H1 (cell line): ENCODE results near the gene NPPA. TPM values are rescaled to one million over a fixed set of nuclear protein-coding genes. Genes with fewer than 3 reads are reported as not detected.

ENCODE experiments used
- CTCF ChIA-PET: fragments of 300-600 bp; sonication (Branson Sonifier 250); formaldehyde crosslinking; loops from one replicate; lab custom pipeline; 2021; ENCODE audit not compliant: partially characterized antibody; lab: Charles Lee
- POLR2A ChIA-PET: fragments of 300-600 bp; sonication (Branson Sonifier 250); formaldehyde crosslinking; loops from one replicate; lab custom pipeline; 2021; ENCODE audit warnings: inconsistent platforms; ENCODE audit not compliant: partially characterized antibody; lab: Charles Lee
- DNase-seq, 2 experiments: peaks; one replicate each; pipeline versions ENCODE4 v3.0.0 to v3.0.0-alpha.2; 2010 to 2022; ENCODE audit warnings: low spot score in 2 of 2, low read depth in 1 of 2, mixed read lengths in 1 of 2
- FAIRE-seq: peaks from 2 replicates; lab custom pipeline; 2011; peaks lifted over from hg19 to GRCh38; lab: Jason Lieb, UNC
- H2AFZ ChIP-seq: 2 replicates; pipeline ENCODE4 v1.8.1; 2012; ENCODE audit warnings: low read length, inconsistent platforms
- H2AK5ac ChIP-seq: 2 replicates; pipeline ENCODE4 v1.6.1; 2013; ENCODE audit warnings: low read depth, low read length
- H2BK120ac ChIP-seq: replicated peaks from 2 replicates; pipeline ENCODE3; 2013; ENCODE audit warnings: low read depth, low read length, inconsistent platforms
- H2BK12ac ChIP-seq: 2 replicates; pipeline ENCODE4 v1.6.1; 2013; ENCODE audit warnings: low read depth, low read length
- H2BK15ac ChIP-seq: 2 replicates; pipeline ENCODE4 v1.6.1; 2013; ENCODE audit warnings: low read length
- H2BK20ac ChIP-seq: 2 replicates; pipeline ENCODE4 v1.6.1; 2013; ENCODE audit warnings: low read length
- H2BK5ac ChIP-seq: 2 replicates; pipeline ENCODE4 v1.6.1; 2013; ENCODE audit warnings: low read depth, low read length
- H3K14ac ChIP-seq: 2 replicates; pipeline ENCODE4 v1.6.1; 2013; ENCODE audit warnings: inconsistent platforms; ENCODE audit not compliant: insufficient read length
- H3K18ac ChIP-seq: 2 replicates; pipeline ENCODE4 v1.6.1; 2013; ENCODE audit warnings: low read length; ENCODE audit errors: extremely low read depth
- H3K23ac ChIP-seq: 2 replicates; pipeline ENCODE4 v1.6.1; 2013; ENCODE audit warnings: inconsistent platforms; ENCODE audit not compliant: insufficient read length
- H3K23me2 ChIP-seq: 2 replicates; pipeline ENCODE4 v1.6.1; 2013; ENCODE audit warnings: low read depth, low read length
- H3K27ac ChIP-seq: 2 replicates; pipeline ENCODE4 v1.6.1; 2011; ENCODE audit warnings: low read depth, low read length, inconsistent platforms
- H3K27me3 ChIP-seq, 4 experiments: replicated peaks in 1 of 4; 1 replicate in 1 of 4; 2 replicates in 3 of 4; pipeline versions ENCODE4 v1.6.1 to v1.8.1; 2011 to 2013; ENCODE audit warnings: low read length in 3 of 4, mild to moderate bottlenecking in 3 of 4, inconsistent platforms in 2 of 4, mixed read lengths in 2 of 4, moderate library complexity in 1 of 4; ENCODE audit not compliant: control insufficient read depth in 3 of 4, insufficient read depth in 3 of 4; ENCODE audit errors: extremely low read depth in 1 of 4
- H3K36me3 ChIP-seq, 4 experiments: 2 replicates each; pipeline versions ENCODE4 v1.6.1 to v1.8.1; 2011 to 2013; ENCODE audit warnings: mild to moderate bottlenecking in 4 of 4, low read length in 3 of 4, moderate library complexity in 2 of 4, control low read depth in 1 of 4, inconsistent platforms in 1 of 4; ENCODE audit not compliant: insufficient read depth in 4 of 4, control insufficient read depth in 2 of 4
- H3K4ac ChIP-seq: replicated peaks from 2 replicates; pipeline ENCODE3; 2013; ENCODE audit warnings: low read length, low read depth, mixed read lengths, inconsistent platforms; ENCODE audit not compliant: insufficient read length
- H3K4me1 ChIP-seq, 4 experiments: replicated peaks in 1 of 4; 1 replicate in 1 of 4; 2 replicates in 3 of 4; pipeline versions ENCODE4 v1.6.1 to v1.8.1; 2011 to 2013; ENCODE audit warnings: low read length in 3 of 4, inconsistent platforms in 2 of 4, mixed read lengths in 1 of 4; ENCODE audit not compliant: insufficient read depth in 4 of 4, control insufficient read depth in 3 of 4
- H3K4me2 ChIP-seq, 2 experiments: 2 replicates each; pipeline versions ENCODE4 v1.6.1 to v1.8.1; 2011 to 2013; ENCODE audit warnings: low read depth in 2 of 2, low read length in 2 of 2, control low read depth in 1 of 2, inconsistent platforms in 1 of 2, mild to moderate bottlenecking in 1 of 2; ENCODE audit not compliant: insufficient read depth in 1 of 2
- H3K4me3 ChIP-seq, 4 experiments: fragments of 200-600, 300-600 bp in 1 of 4; sonication (generic), shearing (Covaris generic), sonication (Bioruptor Twin) in 1 of 4; 2 replicates each; pipeline versions ENCODE4 v1.5.1 to v1.8.1; 2011 to 2016; ENCODE audit warnings: low read length in 4 of 4, low read depth in 3 of 4, control low read depth in 2 of 4, inconsistent platforms in 2 of 4, mild to moderate bottlenecking in 2 of 4, mixed read lengths in 1 of 4, moderate library complexity in 1 of 4; ENCODE audit not compliant: insufficient read depth in 2 of 4; ENCODE audit errors: extremely low read depth in 1 of 4
- H3K56ac ChIP-seq: replicated peaks from 2 replicates; pipeline ENCODE3; 2013; ENCODE audit warnings: low read depth, mild to moderate bottlenecking, mixed read lengths, low read length, inconsistent platforms; ENCODE audit not compliant: insufficient read length
- H3K79me1 ChIP-seq: 2 replicates; pipeline ENCODE4 v1.6.1; 2013; ENCODE audit warnings: low read depth, low read length, control low read depth
- H3K79me2 ChIP-seq, 2 experiments: 2 replicates each; pipeline versions ENCODE4 v1.6.1 to v1.8.1; 2012 to 2013; ENCODE audit warnings: low read length in 2 of 2, mild to moderate bottlenecking in 2 of 2, inconsistent platforms in 1 of 2; ENCODE audit not compliant: insufficient read depth in 2 of 2, control insufficient read depth in 1 of 2
- H3K9ac ChIP-seq, 4 experiments: replicated peaks in 1 of 4; 1 replicate in 1 of 4; 2 replicates in 3 of 4; pipeline versions ENCODE4 v1.6.1 to v1.8.1; 2011 to 2013; ENCODE audit warnings: low read depth in 3 of 4, low read length in 3 of 4, control low read depth in 2 of 4, mild to moderate bottlenecking in 2 of 4, moderate library complexity in 2 of 4, inconsistent platforms in 1 of 4; ENCODE audit errors: extremely low read depth in 1 of 4
- H3K9me3 ChIP-seq, 2 experiments: 2 replicates each; pipeline versions ENCODE4 v1.6.1 to v1.8.1; 2012 to 2013; ENCODE audit warnings: mild to moderate bottlenecking in 2 of 2, moderate library complexity in 2 of 2, control low read depth in 1 of 2, inconsistent platforms in 1 of 2, low read depth in 1 of 2, low read length in 1 of 2, mixed read lengths in 1 of 2; ENCODE audit not compliant: insufficient read depth in 2 of 2
- H4K20me1 ChIP-seq, 2 experiments: replicated peaks in 1 of 2; 2 replicates each; pipeline versions ENCODE3 to v1.8.1; 2011 to 2013; ENCODE audit warnings: inconsistent platforms in 2 of 2, low read length in 2 of 2, mild to moderate bottlenecking in 1 of 2; ENCODE audit not compliant: insufficient read depth in 2 of 2, control insufficient read depth in 1 of 2
- H4K5ac ChIP-seq: 2 replicates; pipeline ENCODE4 v1.6.1; 2013; ENCODE audit warnings: low read length, low read depth, mixed read lengths, inconsistent platforms; ENCODE audit not compliant: insufficient read length
- H4K8ac ChIP-seq: 2 replicates; pipeline ENCODE4 v1.8.0; 2013; ENCODE audit warnings: mild to moderate bottlenecking, moderate library complexity, low read length, inconsistent platforms; ENCODE audit not compliant: insufficient read depth; ENCODE audit errors: extremely low read depth
- H4K91ac ChIP-seq: replicated peaks from 2 replicates; pipeline ENCODE3; 2013; ENCODE audit warnings: low read length, mixed read lengths, inconsistent platforms; ENCODE audit not compliant: insufficient read length
- BACH1 ChIP-seq: IDR thresholded peaks from 2 replicates; pipeline ENCODE4 v1.6.1; 2012; ENCODE audit warnings: low read length, improper control_type of control experiment
- CBX5 ChIP-seq: fragments of 300-800, 300-1000 bp; sonication (generic); IDR thresholded peaks from 2 replicates; pipeline ENCODE4 v1.7.1; 2016; ENCODE audit warnings: antibody characterized with exemption, low read length, low read depth
- CHD2 ChIP-seq: IDR thresholded peaks from 2 replicates; pipeline ENCODE4 v1.6.1; 2012; ENCODE audit warnings: low read length, improper control_type of control experiment
- GABPA ChIP-seq: IDR thresholded peaks from 2 replicates; pipeline ENCODE4 v1.6.1; 2011; ENCODE audit warnings: mild to moderate bottlenecking, low read length, moderate library complexity, borderline replicate concordance; ENCODE audit not compliant: insufficient read depth
- JUN ChIP-seq: IDR thresholded peaks from 2 replicates; pipeline ENCODE4 v1.6.1; 2011; ENCODE audit warnings: low read depth, mild to moderate bottlenecking, improper control_type of control experiment, low read length
- SP2 ChIP-seq: IDR thresholded peaks from 2 replicates; pipeline ENCODE4 v1.6.1; 2012; ENCODE audit warnings: mild to moderate bottlenecking, low read length, inconsistent platforms
- TAF1 ChIP-seq: IDR thresholded peaks from 2 replicates; pipeline ENCODE4 v1.6.1; 2011; ENCODE audit warnings: mild to moderate bottlenecking, low read depth, low read length
- WGBS, 2 experiments: shearing (Covaris generic) in 1 of 2; methylation state at CpG; one replicate each; pipeline versions ENCODE4 v1.1.6 to v1.1.7; 2013 to 2015; ENCODE audit warnings: low lambda C conversion rate in 2 of 2, mixed read lengths in 2 of 2, inconsistent platforms in 1 of 2, low coverage in 1 of 2, missing lambda C conversion rate in 1 of 2; ENCODE audit not compliant: insufficient replicate concordance in 2 of 2, insufficient coverage in 1 of 2, insufficient read length in 1 of 2; ENCODE audit errors: extremely low coverage in 1 of 2, missing lambda C conversion rate in 1 of 2; 5-methylcytosine and 5-hydroxymethylcytosine counted together
- polyA plus RNA-seq, 7 experiments: library from polyadenylated mRNA; depleted of rRNA in 3 of 7; stranded (reverse) in 5 of 7; unstranded in 2 of 7; fragments of >200 nt in 5 of 7; fragments of 200-250 nt in 2 of 7; gene quantifications; 1 replicate in 5 of 7; 2 replicates in 1 of 7; 4 replicates in 1 of 7; pipeline versions ENCODE4 v1.2.1 to v1.2.3, GENCODE V29; 2011 to 2013; ENCODE audit warnings: missing spikeins in 2 of 7, mixed read lengths in 2 of 7
- total RNA-seq: library from RNA; stranded (reverse); fragmentation: NEBNext Ultra II Directional; extraction: Animal tissue kit (Norgen Biotek cat#: 25700); gene quantifications from 2 replicates; pipeline ENCODE4 v1.2.1, GENCODE V29; 2021
- TF ChIP-seq, protein P1 (sequence below): IDR thresholded peaks from 2 replicates; pipeline ENCODE4 v1.6.1; 2012; ENCODE audit warnings: inconsistent platforms
- TF ChIP-seq, protein P2 (sequence below): IDR thresholded peaks from 2 replicates; pipeline ENCODE4 v1.6.1; 2012; ENCODE audit warnings: inconsistent platforms

Gene NPPA
- total and polyA plus RNA-seq, 2 of the 8 experiments (the other 6 are each of a cell fraction or from before 2014, with no cell fraction given): not detected

DNA sequence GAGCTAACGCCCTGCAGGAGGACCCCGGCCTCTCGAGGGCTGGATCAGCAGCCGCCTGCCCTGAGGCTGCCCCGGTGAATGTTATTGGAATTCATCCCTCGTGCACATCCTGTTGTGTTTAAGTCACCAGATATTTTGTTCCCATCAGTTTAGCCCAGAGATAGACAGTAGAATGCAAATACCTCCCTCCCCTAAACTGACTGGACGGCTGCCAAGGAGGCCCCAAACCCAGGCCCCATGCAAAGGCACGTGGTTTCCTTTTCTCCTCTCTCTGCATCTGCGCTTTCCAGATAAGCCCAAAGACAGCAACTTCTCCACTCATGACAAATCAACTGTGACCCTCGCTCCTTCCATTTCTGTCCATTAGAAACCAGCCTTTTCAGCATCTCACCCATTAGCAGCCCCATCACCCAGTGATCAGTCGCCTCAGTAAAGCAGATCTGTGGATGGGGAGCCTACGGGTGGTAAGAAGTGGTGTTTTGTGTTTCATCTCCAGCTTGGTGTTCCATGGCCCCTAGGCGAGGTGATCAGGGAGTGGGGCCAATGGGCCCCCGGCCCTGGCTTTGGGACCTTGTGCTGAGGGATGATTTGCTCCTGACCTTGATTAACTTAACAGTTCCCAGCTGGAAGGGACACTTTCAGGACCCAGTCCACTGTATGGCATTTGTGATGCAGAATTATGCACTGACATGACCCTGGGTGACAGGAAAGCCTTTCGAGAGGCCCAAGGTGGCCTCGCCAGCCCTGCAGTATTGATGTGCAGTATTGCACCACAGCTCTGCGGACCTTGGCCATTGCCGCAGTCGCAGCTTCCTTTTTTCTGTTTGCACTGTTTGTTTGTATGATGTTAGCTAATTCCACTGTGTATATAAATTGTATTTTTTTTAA is 5.2 kb downstream of the NPPA start:
- ChIA-PET CTCF (interaction anchor here (0.7 to 8.8 kb wide), 9 partner anchors 10 to 124 kb away, joined by 3 to 67 read pairs (median 7); no protein-coding TSS in a partner anchor), POLR2A (interaction anchor here (0.7 to 8.1 kb wide), 3 partner anchors 10 to 66 kb away, joined by 3 to 72 read pairs (median 3); no protein-coding TSS in a partner anchor)
- no peak overlapping the region for H3K23ac ChIP-seq
- no peak overlapping the region for H3K4ac ChIP-seq
- H2BK12ac ChIP-seq: no peak overlapping the region
- no peak overlapping the region for H2BK15ac ChIP-seq
- no peak overlapping the region for H2AFZ ChIP-seq
- no peak for FAIRE-seq
- no peak overlapping the region for H3K27ac ChIP-seq
- no peak overlapping the region for H2BK20ac ChIP-seq
- H3K79me1 ChIP-seq: no peaks in the 10 kb centered on the region
- H3K18ac ChIP-seq: no peak overlapping the region
- no peak overlapping the region for H3K14ac ChIP-seq
- 89% methylated on average over 19 of the region's 19 CpGs; no CpG with 5 or more reads in 1 of the 2 experiments for WGBS, 2 experiments
- no peaks in the 10 kb centered on the region for H3K79me2 ChIP-seq
- H3K23me2 ChIP-seq: no peaks in the 10 kb centered on the region
- H3K4me3 ChIP-seq: no peak overlapping the region
- DNase-seq: no peak
- peaks cover 32 to 65% (median 55%) of the 10 kb centered on the region in 4 experiments for H3K36me3 ChIP-seq
- no peaks in the 10 kb centered on the region for H3K27me3 ChIP-seq
- H2BK120ac ChIP-seq: no peak overlapping the region
- H3K56ac ChIP-seq: no peak overlapping the region
- no peak overlapping the region for H2BK5ac ChIP-seq
- H4K20me1 ChIP-seq: peaks cover 6 to 10% of the 10 kb centered on the region in 2 experiments
- H3K4me2 ChIP-seq: no peak overlapping the region
- H3K4me1 ChIP-seq: no peaks in the 10 kb centered on the region
- H2AK5ac ChIP-seq: no peak overlapping the region
- H4K91ac ChIP-seq: no peak overlapping the region
- no peak overlapping the region for H4K8ac ChIP-seq
- no peaks in the 10 kb centered on the region for H3K9me3 ChIP-seq
- no peak overlapping the region for H4K5ac ChIP-seq
- no peak overlapping the region for H3K9ac ChIP-seq
- TF ChIP-seq SP2 (no peak), BACH1 (no peak), JUN (no peak), CBX5 (no peak), GABPA (no peak), TAF1 (no peak), CHD2 (no peak)
- TF ChIP-seq, protein P1, sequence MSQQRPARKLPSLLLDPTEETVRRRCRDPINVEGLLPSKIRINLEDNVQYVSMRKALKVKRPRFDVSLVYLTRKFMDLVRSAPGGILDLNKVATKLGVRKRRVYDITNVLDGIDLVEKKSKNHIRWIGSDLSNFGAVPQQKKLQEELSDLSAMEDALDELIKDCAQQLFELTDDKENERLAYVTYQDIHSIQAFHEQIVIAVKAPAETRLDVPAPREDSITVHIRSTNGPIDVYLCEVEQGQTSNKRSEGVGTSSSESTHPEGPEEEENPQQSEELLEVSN: no peak
- TF ChIP-seq, protein P2, sequence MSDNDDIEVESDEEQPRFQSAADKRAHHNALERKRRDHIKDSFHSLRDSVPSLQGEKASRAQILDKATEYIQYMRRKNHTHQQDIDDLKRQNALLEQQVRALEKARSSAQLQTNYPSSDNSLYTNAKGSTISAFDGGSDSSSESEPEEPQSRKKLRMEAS: no peak
